GM21737 (cell line): ENCODE measurements around the gene CNTN6.

Experiments
- ATAC-seq: cut with Tn5 transposase; IDR thresholded peaks from one replicate; pipeline ENCODE4 v1.9.1; 2021; ENCODE audit warnings: mild to moderate bottlenecking, moderate library complexity; ENCODE audit not compliant: unreplicated experiment

Gene CNTN6

GRCh38 chr3:1171320-1171719 lies 78.5 kb downstream of the CNTN6 start:
- no peak for ATAC-seq

- no peak for ATAC-seq
These were observed 79.8 kb downstream of the CNTN6 start for GRCh38 chr3:1172644-1173043.

- ATAC-seq, result no peak
These were observed 86.3 kb downstream of the CNTN6 start for GRCh38 chr3:1179146-1179545.

GRCh38 chr3:1183320-1184048 lies 90.7 kb downstream of the CNTN6 start:
- ATAC-seq, result no peak

GRCh38 chr3:1190569-1190968 lies 97.7 kb downstream of the CNTN6 start:
- no peak for ATAC-seq

GRCh38 chr3:1191026-1191425 lies 98.2 kb downstream of the CNTN6 start:
- ATAC-seq, result no peak

GRCh38 chr3:1195947-1196346 lies 103.1 kb downstream of the CNTN6 start:
- ATAC-seq, result no peak

GRCh38 chr3:1197051-1197450 lies 104.2 kb downstream of the CNTN6 start:
- no peak for ATAC-seq

- ATAC-seq, result no peak
These were observed 107.5 kb downstream of the CNTN6 start for GRCh38 chr3:1200371-1200770.

GRCh38 chr3:1207904-1208303 lies 115.1 kb downstream of the CNTN6 start:
- ATAC-seq, result no peak

- ATAC-seq, result no peak
These were observed 122.1 kb downstream of the CNTN6 start for GRCh38 chr3:1214933-1215332.

- no peak for ATAC-seq
These were observed 124.0 kb downstream of the CNTN6 start for GRCh38 chr3:1216856-1217255.

GRCh38 chr3:1227111-1227510 lies 134.3 kb downstream of the CNTN6 start:
- ATAC-seq, result no peak

GRCh38 chr3:1228289-1228688 lies 135.5 kb downstream of the CNTN6 start:
- ATAC-seq, result no peak

- ATAC-seq, result no peak
These were observed 138.1 kb downstream of the CNTN6 start for GRCh38 chr3:1230920-1231319.

GRCh38 chr3:1232276-1232675 lies 139.5 kb downstream of the CNTN6 start:
- ATAC-seq, result no peak

GRCh38 chr3:1235526-1236120 lies 142.8 kb downstream of the CNTN6 start:
- ATAC-seq, result no peak

- ATAC-seq, result no peak
These were observed 158.6 kb downstream of the CNTN6 start for GRCh38 chr3:1251282-1252060.

- no peak for ATAC-seq
These were observed 159.2 kb downstream of the CNTN6 start for GRCh38 chr3:1252061-1252430.

- ATAC-seq, result no peak
These were observed 169.4 kb downstream of the CNTN6 start for GRCh38 chr3:1262246-1262645.

GRCh38 chr3:1263121-1263520 lies 170.3 kb downstream of the CNTN6 start:
- no peak for ATAC-seq

GRCh38 chr3:1269808-1270207 lies 177.0 kb downstream of the CNTN6 start:
- no peak for ATAC-seq
